RWPE2 (cell line): ENCODE data around the gene FAM3D.
"Not testable (repeated sequence)": the region's sequence is repeated elsewhere in the genome, so short reads cannot be mapped to it uniquely, and the experiment has no call there.

Experiments used
- ATAC-seq: fragments of 200-7000 bp; cut with Tn5 transposase; 3 replicates; pipeline ENCODE4 v1.9.1; 2021; ENCODE audit warnings: low read depth
- DNase-seq: peaks from one replicate; pipeline ENCODE4 v3.0.0-alpha.2; 2020; ENCODE audit warnings: low spot score
- H3K27ac ChIP-seq: fragments of 450-650 bp; 2 replicates; pipeline ENCODE4 v1.5.1; 2017; ENCODE audit warnings: mild to moderate bottlenecking; ENCODE audit not compliant: poor library complexity, severe bottlenecking
- H3K27me3 ChIP-seq: fragments of 250-450 bp; sonication (Bioruptor Pico); 2 replicates; pipeline ENCODE4 v1.5.1; 2021; ENCODE audit warnings: mild to moderate bottlenecking, moderate library complexity; ENCODE audit not compliant: insufficient read depth, poor library complexity, severe bottlenecking
- H3K36me3 ChIP-seq: fragments of 250-450 bp; sonication (Bioruptor Pico); 2 replicates; pipeline ENCODE4 v1.5.1; 2020; ENCODE audit warnings: low read depth, mild to moderate bottlenecking, moderate library complexity
- H3K4me1 ChIP-seq: fragments of 250-450 bp; sonication (Bioruptor Pico); 2 replicates; pipeline ENCODE4 v1.5.1; 2021; ENCODE audit warnings: mild to moderate bottlenecking, moderate library complexity; ENCODE audit not compliant: insufficient read depth, poor library complexity, severe bottlenecking
- H3K4me3 ChIP-seq: fragments of 250-450 bp; sonication (Bioruptor Pico); 2 replicates; pipeline ENCODE4 v1.5.1; 2021; ENCODE audit warnings: mild to moderate bottlenecking, moderate library complexity; ENCODE audit not compliant: severe bottlenecking
- H3K9me3 ChIP-seq: fragments of 250-450 bp; sonication (Bioruptor Pico); 2 replicates; pipeline ENCODE4 v1.5.1; 2021; ENCODE audit warnings: mild to moderate bottlenecking, moderate library complexity; ENCODE audit not compliant: severe bottlenecking
- CTCF ChIP-seq: fragments of 450-650 bp; IDR thresholded peaks from one replicate; pipeline ENCODE4 v1.5.1; 2017; ENCODE audit warnings: mild to moderate bottlenecking, moderate library complexity; ENCODE audit not compliant: poor library complexity, severe bottlenecking

FAM3D gene

GRCh38 chr3:58697561-58697960 is 31.0 kb upstream of the FAM3D start:
- ATAC-seq = no peak
- H3K36me3 ChIP-seq = no peaks in the 10 kb centered on the region
- no peaks in the 10 kb centered on the region for H3K4me1 ChIP-seq

GRCh38 chr3:58696813-58697212 is 30.2 kb upstream of the FAM3D start:
- ATAC-seq, H3K27ac ChIP-seq, H3K27me3 ChIP-seq, H3K4me1 ChIP-seq, DNase-seq, H3K36me3 ChIP-seq, H3K9me3 ChIP-seq, H3K4me3 ChIP-seq: not testable (repeated sequence)

More at GRCh38 chr3:58697561-58697960, 31.0 kb upstream of the FAM3D start:
- H3K27me3 ChIP-seq = no peaks in the 10 kb centered on the region
- H3K9me3 ChIP-seq = no peaks in the 10 kb centered on the region
- DNase-seq = no peak
- no peak for TF ChIP-seq CTCF
- H3K4me3 ChIP-seq = no peak overlapping the region
- H3K27ac ChIP-seq = no peak overlapping the region

- TF ChIP-seq CTCF = no peak
- ATAC-seq (no peak), DNase-seq (no peak)
- H3K4me3 ChIP-seq = no peak overlapping the region
- H3K27ac ChIP-seq = no peak overlapping the region
- H3K4me1 ChIP-seq = no peaks in the 10 kb centered on the region
- H3K36me3 ChIP-seq = no peaks in the 10 kb centered on the region
- no peaks in the 10 kb centered on the region for H3K27me3 ChIP-seq
- H3K9me3 ChIP-seq = peaks cover 4% of the 10 kb centered on the region
Measured at GRCh38 chr3:58696093-58696492, 29.5 kb upstream of the FAM3D start.

GRCh38 chr3:58695284-58695683 is 28.7 kb upstream of the FAM3D start:
- ATAC-seq, H3K4me3 ChIP-seq, H3K27ac ChIP-seq, DNase-seq, H3K36me3 ChIP-seq, H3K9me3 ChIP-seq, H3K4me1 ChIP-seq, H3K27me3 ChIP-seq: not testable (repeated sequence)

GRCh38 chr3:58693940-58694850 is 27.6 kb upstream of the FAM3D start:
- Histone ChIP-seq H3K27me3 (no peaks in the 10 kb centered on the region), H3K27ac (no peak overlapping the region), H3K4me3 (no peak overlapping the region), H3K36me3 (no peaks in the 10 kb centered on the region), H3K9me3 (peaks cover 4% of the 10 kb centered on the region), H3K4me1 (no peaks in the 10 kb centered on the region)
- ATAC-seq (no peak), DNase-seq (no peak)
- TF ChIP-seq CTCF = no peak

- no peak for ATAC-seq
- Histone ChIP-seq H3K9me3 (peaks cover 4% of the 10 kb centered on the region), H3K27ac (no peak overlapping the region), H3K4me3 (no peak overlapping the region), H3K27me3 (no peaks in the 10 kb centered on the region), H3K4me1 (no peaks in the 10 kb centered on the region), H3K36me3 (no peaks in the 10 kb centered on the region)
- no peak for DNase-seq
- TF ChIP-seq CTCF = no peak
Measured at GRCh38 chr3:58692484-58692883, 25.9 kb upstream of the FAM3D start.
